Measurements from ENCODE around the gene EEFSEC.
A peak's percentile ranks its signal among the peaks of the same experiment; 100 is the strongest.

The EEFSEC gene

GRCh38 chr3:128218548-128219257 is 65.4 kb downstream of the EEFSEC start:
- DNase-seq, result no peak

GRCh38 chr3:128221328-128221727 is 68.0 kb downstream of the EEFSEC start:
- no peak for DNase-seq

GRCh38 chr3:128222796-128223385 is 69.6 kb downstream of the EEFSEC start:
- DNase-seq, result no peak

- no peak for DNase-seq
Observed at GRCh38 chr3:128226186-128226725, 73.0 kb downstream of the EEFSEC start.

GRCh38 chr3:128226795-128227395 is 73.6 kb downstream of the EEFSEC start:
- DNase-seq, result peak; percentile 24

- DNase-seq, result no peak
Observed at GRCh38 chr3:128227507-128227906, 74.2 kb downstream of the EEFSEC start.

GRCh38 chr3:128228366-128228910 is 75.2 kb downstream of the EEFSEC start:
- no peak for DNase-seq

- DNase-seq, result no peak
Observed at GRCh38 chr3:128229106-128229857, 76.0 kb downstream of the EEFSEC start.

- no peak for DNase-seq
Observed at GRCh38 chr3:128231606-128232005, 78.3 kb downstream of the EEFSEC start.

GRCh38 chr3:128232376-128233178 is 79.3 kb downstream of the EEFSEC start:
- no peak for DNase-seq

- DNase-seq, result no peak
Observed at GRCh38 chr3:128235207-128235926, 82.1 kb downstream of the EEFSEC start.

GRCh38 chr3:128236657-128237056 is 83.4 kb downstream of the EEFSEC start:
- no peak for DNase-seq

- no peak for DNase-seq
Observed at GRCh38 chr3:128237348-128238183, 84.3 kb downstream of the EEFSEC start.

- no peak for DNase-seq
Observed at GRCh38 chr3:128238184-128238489, 84.9 kb downstream of the EEFSEC start.

GRCh38 chr3:128239304-128239703 is 86.0 kb downstream of the EEFSEC start:
- no peak for DNase-seq

GRCh38 chr3:128240232-128240631 is 87.0 kb downstream of the EEFSEC start:
- no peak for DNase-seq

- no peak for DNase-seq
Observed at GRCh38 chr3:128241741-128242140, 88.5 kb downstream of the EEFSEC start.

- DNase-seq, result peak; percentile 13
Observed at GRCh38 chr3:128242818-128243601, 89.7 kb downstream of the EEFSEC start.

GRCh38 chr3:128243602-128244504 is 90.6 kb downstream of the EEFSEC start:
- no peak for DNase-seq
